NT2/D1 (cell line): Measurements from ENCODE around the gene ZNF451.

Experiments used
- DNase-seq: peaks from one replicate; pipeline ENCODE4 v3.0.0-alpha.2; 2011; ENCODE audit warnings: low read depth, low spot score
- H3K27me3 ChIP-seq: 2 replicates; pipeline ENCODE4 v1.6.0; 2011; ENCODE audit warnings: mild to moderate bottlenecking; ENCODE audit not compliant: insufficient read length, insufficient read depth
- H3K36me3 ChIP-seq: 2 replicates; pipeline ENCODE4 v1.6.1; 2011; ENCODE audit warnings: mild to moderate bottlenecking, low read length, mixed read lengths; ENCODE audit not compliant: insufficient read depth, insufficient read length
- H3K4me1 ChIP-seq: 2 replicates; pipeline ENCODE4 v1.5.1; 2011; ENCODE audit not compliant: insufficient read depth, insufficient read length
- H3K4me3 ChIP-seq: 2 replicates; pipeline ENCODE4 v1.5.1; 2011; ENCODE audit warnings: low read depth; ENCODE audit not compliant: insufficient read length
- H3K9ac ChIP-seq: 2 replicates; pipeline ENCODE4 v1.6.0; 2011; ENCODE audit warnings: low read depth; ENCODE audit not compliant: insufficient read length
- H3K9me3 ChIP-seq: 2 replicates; pipeline ENCODE4 v1.5.1; 2011; ENCODE audit warnings: mild to moderate bottlenecking, low read length; ENCODE audit not compliant: insufficient read depth
- SUZ12 ChIP-seq: IDR thresholded peaks from 2 replicates; pipeline ENCODE4 v1.6.1; 2011; ENCODE audit not compliant: insufficient read length, insufficient read depth; ENCODE audit errors: extremely low read depth
- YY1 ChIP-seq: IDR thresholded peaks from 2 replicates; pipeline ENCODE4 v1.6.1; 2011; ENCODE audit not compliant: insufficient read length, insufficient read depth
- ZNF274 ChIP-seq: IDR thresholded peaks from 2 replicates; pipeline ENCODE4 v1.6.1; 2011; ENCODE audit warnings: mild to moderate bottlenecking, low read depth, low read length

The ZNF451 gene

DNA sequence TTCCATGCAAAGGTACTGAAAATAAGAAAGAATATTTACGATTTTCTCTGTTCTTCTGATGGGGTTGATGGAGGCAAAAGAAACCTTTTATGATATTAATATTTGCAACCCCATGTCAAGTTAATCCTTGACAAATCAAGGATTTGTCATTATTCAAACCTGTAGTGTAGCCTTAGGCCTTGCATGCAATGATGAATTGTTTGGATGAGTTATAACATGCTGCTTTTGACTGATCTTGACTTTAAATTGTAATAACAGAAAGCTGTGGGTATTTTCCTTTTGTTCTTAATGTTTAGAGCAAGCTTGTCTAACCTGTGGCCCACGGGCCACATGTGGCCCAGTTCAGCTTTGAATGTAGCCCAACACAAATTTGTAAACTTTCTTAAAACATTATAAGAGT, 69.1 kb downstream of the ZNF451 start:
- TF ChIP-seq ZNF274 (no peak), SUZ12 (no peak), YY1 (no peak)
- Histone ChIP-seq H3K36me3 (peaks cover 15% of the 10 kb centered on the region), H3K9me3 (no peaks in the 10 kb centered on the region), H3K4me1 (no peaks in the 10 kb centered on the region), H3K9ac (no peak overlapping the region), H3K4me3 (no peak overlapping the region), H3K27me3 (no peaks in the 10 kb centered on the region)
- DNase-seq, result no peak

DNA sequence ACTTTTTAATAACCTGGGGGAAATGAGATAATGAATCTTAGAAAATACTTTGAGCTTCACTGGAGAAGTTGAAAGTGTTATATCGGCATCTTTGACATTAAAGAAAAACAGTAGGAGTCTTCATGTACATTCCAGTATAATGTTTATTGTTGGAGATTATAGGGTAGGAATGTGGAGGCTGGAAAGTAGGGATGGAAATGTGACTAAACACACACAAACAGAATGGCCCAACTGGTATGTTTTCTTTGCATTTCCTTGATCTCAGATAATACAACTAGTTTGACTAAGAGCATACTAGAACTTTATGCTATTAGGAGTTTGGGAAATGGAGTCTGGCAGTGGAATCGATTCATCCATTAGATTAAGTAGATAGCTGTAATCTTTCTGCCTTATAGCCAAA, 72.0 kb downstream of the ZNF451 start:
- H3K36me3 ChIP-seq, result peaks cover 9% of the 10 kb centered on the region
- H3K4me3 ChIP-seq, result no peak overlapping the region
- H3K9me3 ChIP-seq, result peaks cover 9% of the 10 kb centered on the region; the same call in 1 of the 2 replicates
- no peak overlapping the region for H3K9ac ChIP-seq
- H3K27me3 ChIP-seq, result no peaks in the 10 kb centered on the region
- no peak for TF ChIP-seq YY1
- no peak for TF ChIP-seq SUZ12
- TF ChIP-seq ZNF274, result no peak
- no peaks in the 10 kb centered on the region for H3K4me1 ChIP-seq
- no peak for DNase-seq

DNA sequence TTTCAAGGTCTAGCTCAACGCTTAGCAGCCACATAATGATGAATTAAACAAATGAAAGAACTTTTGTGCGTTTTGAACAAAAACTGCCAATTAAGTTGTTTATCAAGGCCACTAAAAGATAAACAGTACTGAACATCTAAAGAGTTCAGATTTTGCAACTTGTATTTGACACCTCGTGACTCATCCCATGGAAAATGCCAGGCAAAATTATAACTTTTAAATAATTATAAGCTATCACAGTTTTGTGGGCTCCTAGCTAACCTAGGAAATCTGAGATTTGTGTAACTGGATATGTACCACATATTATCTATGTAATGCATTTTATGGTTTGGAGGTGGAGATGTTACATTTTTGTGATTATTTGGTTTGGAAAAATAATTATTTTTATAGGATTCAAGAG, 72.5 kb downstream of the ZNF451 start:
- Histone ChIP-seq H3K27me3 (no peaks in the 10 kb centered on the region), H3K36me3 (peaks cover 9% of the 10 kb centered on the region), H3K9me3 (peaks cover 9% of the 10 kb centered on the region; the same call in 1 of the 2 replicates), H3K4me3 (no peak overlapping the region), H3K9ac (no peak overlapping the region), H3K4me1 (no peaks in the 10 kb centered on the region)
- no peak for DNase-seq
- no peak for TF ChIP-seq YY1
- TF ChIP-seq ZNF274, result no peak
- no peak for TF ChIP-seq SUZ12

DNA sequence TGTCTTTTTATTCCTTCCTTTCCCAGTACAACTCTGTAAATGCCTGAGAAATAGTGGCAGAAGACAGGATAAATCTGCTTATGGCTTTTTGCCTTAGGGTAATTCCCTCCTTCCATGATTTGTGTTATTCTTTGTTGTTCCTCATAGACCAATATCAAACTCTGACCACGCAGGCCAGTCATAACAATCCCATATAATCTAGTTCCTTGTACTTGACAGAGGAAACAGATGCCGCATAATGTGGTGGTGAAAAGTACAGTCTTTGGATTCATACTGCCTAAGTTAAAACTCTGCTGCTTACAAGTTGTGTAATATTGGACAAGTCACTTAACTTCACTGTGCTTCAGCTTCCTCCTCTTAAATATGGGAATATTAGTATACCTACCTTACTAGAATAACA, 74.0 kb downstream of the ZNF451 start:
- peaks cover 14% of the 10 kb centered on the region for H3K36me3 ChIP-seq
- H3K4me1 ChIP-seq, result no peaks in the 10 kb centered on the region
- peaks cover 9% of the 10 kb centered on the region; the same call in 1 of the 2 replicates for H3K9me3 ChIP-seq
- no peak overlapping the region for H3K4me3 ChIP-seq
- no peak for DNase-seq
- no peaks in the 10 kb centered on the region for H3K27me3 ChIP-seq
- no peak for TF ChIP-seq ZNF274
- TF ChIP-seq YY1, result no peak
- no peak for TF ChIP-seq SUZ12
- H3K9ac ChIP-seq, result no peak overlapping the region

DNA sequence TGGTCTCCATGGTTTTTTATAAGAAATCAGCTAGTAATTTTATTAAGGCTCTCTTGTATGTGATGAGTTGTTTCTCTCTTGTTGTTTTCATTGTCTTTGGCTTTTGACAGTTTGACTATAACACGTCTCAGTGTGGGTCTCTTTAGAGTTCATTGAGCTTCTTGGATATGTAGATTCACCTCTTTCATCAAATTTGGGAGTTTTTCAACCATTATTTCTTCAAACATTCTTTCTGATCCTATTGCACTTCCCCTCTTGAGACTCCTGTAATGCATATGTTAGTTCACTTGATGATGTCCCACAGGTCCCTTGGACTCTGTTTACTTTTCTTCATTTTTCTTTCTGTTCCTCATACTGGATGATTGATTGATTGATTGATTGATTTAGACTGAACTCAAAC, 75.1 kb downstream of the ZNF451 start:
- Histone ChIP-seq H3K9ac (no peak overlapping the region), H3K4me1 (no peaks in the 10 kb centered on the region), H3K36me3 (peaks cover 14% of the 10 kb centered on the region), H3K9me3 (peaks cover 9% of the 10 kb centered on the region; the same call in 1 of the 2 replicates), H3K27me3 (no peaks in the 10 kb centered on the region), H3K4me3 (no peak overlapping the region)
- no peak for DNase-seq
- TF ChIP-seq SUZ12 (no peak), ZNF274 (no peak), YY1 (no peak)

DNA sequence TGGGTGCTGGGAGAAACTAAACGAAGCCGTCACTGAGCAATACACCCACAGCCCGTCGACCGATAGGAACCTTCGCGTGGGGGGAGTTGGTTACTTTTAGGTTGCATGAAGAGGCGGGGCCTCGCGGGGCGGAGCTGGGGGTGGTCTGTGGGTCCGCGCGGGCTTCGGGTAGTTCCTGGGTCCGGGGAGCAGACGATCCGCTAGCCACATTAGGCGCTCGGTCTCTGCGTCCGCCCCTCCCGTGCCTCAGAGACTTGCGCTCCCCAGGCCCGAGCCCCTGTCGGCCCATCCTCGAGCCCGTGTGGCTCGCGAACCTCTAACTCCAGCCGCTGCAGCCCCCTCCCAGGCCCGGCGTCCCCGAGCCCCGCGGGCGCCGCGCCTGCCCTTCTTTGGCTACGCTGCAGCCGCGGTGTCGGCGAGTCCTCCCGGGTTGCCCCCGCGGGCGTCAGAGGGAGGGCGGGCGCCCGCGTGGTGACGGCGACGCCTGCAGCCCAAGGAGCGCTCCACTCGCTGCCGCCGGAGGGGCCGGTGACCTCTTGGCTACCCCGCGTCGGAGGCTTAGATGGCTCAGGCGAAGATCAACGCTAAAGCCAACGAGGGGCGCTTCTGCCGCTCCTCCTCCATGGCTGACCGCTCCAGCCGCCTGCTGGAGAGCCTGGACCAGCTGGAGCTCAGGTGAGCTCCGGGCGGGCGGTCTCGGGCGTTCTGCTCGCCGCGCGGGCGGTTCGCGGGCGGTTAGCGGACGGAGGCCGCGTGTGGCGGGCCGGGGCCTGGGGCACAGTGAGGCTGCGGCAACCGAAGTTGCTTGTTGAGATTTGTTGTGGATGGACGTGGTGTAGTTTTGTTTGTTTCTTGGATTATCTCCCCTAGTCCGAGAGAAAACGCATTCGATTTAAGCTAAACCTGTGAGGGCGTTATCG, 82.4 kb downstream of the ZNF451 start, which contains the start of gene BAG2:
BAG2 (plus strand) TSS at position 191 of the 920 bp plus-strand sequence; CDS start at position 563, 372 bp downstream.
- peaks cover 19% of the 10 kb centered on the region for H3K36me3 ChIP-seq
- DNase-seq, result peak; percentile 62
- no peaks in the 10 kb centered on the region for H3K9me3 ChIP-seq
- H3K4me3 ChIP-seq, result peak within 1 kb of the TSS; percentile 74
- H3K4me1 ChIP-seq, result no peaks in the 10 kb centered on the region
- TF ChIP-seq SUZ12 (no peak), ZNF274 (no peak), YY1 (no peak)
- peak within 1 kb of the TSS; percentile 86 for H3K9ac ChIP-seq
- no peaks in the 10 kb centered on the region for H3K27me3 ChIP-seq
